OCI-LY3 (cell line): ENCODE data around the gene SHLD2.
"Not testable (repeated sequence)": the region's sequence is repeated elsewhere in the genome, so short reads cannot be mapped to it uniquely, and the experiment has no call there.

Source experiments
- CTCF ChIP-seq: fragments of 200-600, 300-600 bp; sonication (generic); IDR thresholded peaks from 2 replicates; pipeline ENCODE4 v1.5.1; 2014; ENCODE audit warnings: antibody characterized with exemption, low read length, low read depth
- EZH2phosphoT487 ChIP-seq: fragments of 200-600 bp; shearing (Covaris generic); IDR thresholded peaks from 2 replicates; pipeline ENCODE4 v1.6.1; 2018; ENCODE audit warnings: antibody characterized with exemption, mixed run types, low read depth

GRCh38 chr10:87210309-87210708 lies 115.3 kb downstream of the SHLD2 start:
- not testable (repeated sequence) for TF ChIP-seq CTCF, EZH2phosphoT487
